GM19467 (cell line): Measurements from ENCODE around the gene MPC2.

Experiments used
- ATAC-seq: cut with Tn5 transposase; IDR thresholded peaks from one replicate; pipeline ENCODE4 v1.9.1; 2021; ENCODE audit warnings: mild to moderate bottlenecking, moderate library complexity; ENCODE audit not compliant: unreplicated experiment

Gene MPC2

DNA sequence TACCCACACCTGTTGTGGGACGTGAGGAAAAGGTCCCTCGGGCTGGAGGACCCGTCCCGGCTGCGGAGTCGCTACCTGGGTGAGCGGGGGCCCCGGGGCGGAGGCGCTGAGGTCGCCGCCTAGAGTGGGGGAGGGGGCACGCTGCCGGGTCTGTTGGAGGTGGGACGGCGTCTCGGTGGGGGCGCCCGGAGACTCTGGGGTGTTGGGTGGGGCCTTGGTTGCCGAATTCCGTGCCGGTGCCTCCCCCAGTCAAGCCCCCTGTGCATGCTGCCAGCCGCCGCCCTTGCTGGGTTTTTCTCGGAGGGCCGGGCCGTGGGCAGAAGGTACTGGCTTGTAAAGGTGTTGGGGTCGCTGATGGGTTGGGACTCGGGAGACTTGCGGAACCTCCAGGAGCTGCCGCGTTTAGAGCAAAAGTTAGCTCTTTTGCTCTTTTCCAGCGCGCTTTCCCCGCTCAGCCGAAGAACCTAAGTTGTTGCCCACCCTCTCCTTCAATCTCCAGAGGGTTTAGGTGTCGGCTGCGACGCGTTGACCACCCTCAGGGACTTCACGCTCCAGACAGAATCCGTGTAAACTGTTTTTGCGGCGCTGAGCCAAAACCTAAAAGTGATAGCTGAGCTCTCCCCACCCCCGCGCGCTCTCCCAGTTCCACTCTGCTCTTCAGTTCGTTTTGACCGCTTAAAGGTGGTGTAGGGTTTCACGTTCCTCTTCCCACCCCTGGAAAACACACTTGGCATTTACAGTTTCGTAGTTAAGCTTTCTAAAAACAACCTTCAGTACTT lies at the start of gene MPC2:
Gene MPC2 (minus strand): TSS at position 143 of the 779 bp plus-strand sequence. CDS start 1,231 bp downstream, outside the sequence.
- ATAC-seq = peak; percentile 8

DNA sequence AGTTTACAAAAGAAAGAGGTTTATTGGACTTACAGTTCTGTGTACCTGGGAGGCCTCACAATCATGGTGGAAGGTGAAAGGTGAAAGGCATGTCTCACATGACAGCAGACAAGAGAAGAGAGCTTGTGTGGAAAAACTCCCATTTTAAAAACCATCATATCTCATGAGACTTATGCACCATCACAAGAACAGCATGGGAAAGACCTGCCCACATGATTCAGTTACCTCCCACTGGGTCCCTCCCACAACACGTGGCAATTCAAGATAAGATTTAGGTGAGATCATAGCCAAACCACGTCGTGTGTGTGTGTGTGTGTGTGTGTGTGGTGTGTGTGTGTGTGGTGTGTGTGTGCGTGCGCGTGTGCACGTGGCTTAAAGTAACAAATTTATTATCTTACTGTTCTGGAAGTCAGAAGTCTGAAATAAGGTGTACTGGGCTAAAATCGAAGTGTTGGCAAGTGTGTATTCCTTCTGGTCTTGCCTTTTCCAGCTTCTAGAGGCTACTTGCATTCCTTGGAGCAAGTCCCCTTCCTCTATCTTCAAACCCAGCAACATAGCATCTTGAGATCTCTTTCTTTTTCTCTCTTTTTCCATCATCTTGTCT lies 48.1 kb upstream of the MPC2 start:
- ATAC-seq = no peak

DNA sequence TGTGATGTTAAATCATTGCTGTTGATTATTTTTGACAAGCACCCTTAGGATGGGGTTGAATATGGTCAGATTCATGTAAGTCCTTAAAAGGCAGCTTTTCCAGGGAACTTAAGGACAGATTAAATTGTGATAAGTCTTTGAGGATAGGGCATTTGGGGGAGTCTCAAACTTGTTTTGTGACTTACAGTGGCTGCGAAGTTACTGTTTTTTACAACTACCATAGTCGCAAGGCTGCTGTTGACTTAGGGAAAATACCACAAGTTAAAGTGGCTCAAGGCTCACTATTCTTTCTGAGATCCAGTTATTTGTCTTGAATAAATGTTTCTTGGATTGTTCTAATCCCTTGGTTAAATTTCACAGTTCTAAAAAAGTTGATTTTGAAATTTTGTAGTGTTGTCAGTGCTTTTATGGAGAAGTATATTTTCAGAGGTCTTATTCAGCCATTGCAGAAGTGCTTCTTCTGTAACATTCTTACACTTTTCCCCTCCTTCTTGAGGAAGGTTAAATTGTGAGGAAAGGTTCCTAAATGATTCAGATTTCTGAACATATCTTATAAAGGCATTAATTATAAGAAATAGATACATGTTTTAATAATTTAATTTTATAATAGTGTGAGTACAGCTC lies 47.0 kb upstream of the MPC2 start:
- ATAC-seq = no peak

- no peak for ATAC-seq
Measured at GRCh38 chr1:167981933-167982332, 45.1 kb upstream of the MPC2 start.

DNA sequence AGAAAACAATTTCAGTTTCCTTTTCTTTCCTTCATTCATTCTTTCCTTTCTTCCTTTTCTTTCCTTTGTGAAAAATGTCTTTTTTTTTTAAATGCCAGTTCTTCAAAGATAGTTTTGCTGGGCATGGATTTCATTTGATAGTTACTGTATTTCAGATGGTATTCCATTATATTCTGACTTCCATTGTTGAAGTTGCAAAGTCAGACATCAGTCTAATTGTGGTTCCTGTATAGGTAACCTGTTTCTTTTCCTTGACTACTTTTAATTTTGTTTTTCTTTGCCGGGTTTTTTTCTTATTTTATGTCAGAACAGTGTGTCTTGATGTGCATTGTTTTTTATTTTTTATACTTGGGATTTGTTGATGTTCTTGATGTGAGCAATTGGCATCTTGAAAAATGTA lies 40.4 kb upstream of the MPC2 start:
- ATAC-seq = no peak

GRCh38 chr1:167974698-167975097 lies 37.8 kb upstream of the MPC2 start:
- no peak for ATAC-seq

GRCh38 chr1:167973832-167974231 lies 37.0 kb upstream of the MPC2 start:
- no peak for ATAC-seq

- ATAC-seq = no peak
Measured at GRCh38 chr1:167968569-167968968, 31.7 kb upstream of the MPC2 start.

DNA sequence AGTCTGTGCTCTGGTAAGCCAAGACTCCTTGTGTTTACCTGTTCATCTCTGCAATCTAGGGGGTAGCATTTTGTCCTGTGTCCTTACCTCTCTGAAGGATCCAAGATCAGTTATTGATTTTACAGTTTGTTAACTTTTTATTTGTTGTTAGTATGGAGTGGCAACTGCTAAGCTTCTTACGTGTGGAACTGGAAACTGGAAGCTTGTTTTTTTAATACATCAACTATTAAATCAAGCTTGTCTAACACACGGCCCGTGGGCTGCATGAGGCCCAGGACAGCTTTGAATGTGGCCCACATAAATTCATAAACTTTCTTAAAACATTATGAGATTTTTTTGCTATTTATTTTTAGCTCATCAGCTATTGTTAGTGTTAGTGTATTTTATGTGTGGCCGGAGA lies 29.2 kb upstream of the MPC2 start:
- ATAC-seq = no peak

DNA sequence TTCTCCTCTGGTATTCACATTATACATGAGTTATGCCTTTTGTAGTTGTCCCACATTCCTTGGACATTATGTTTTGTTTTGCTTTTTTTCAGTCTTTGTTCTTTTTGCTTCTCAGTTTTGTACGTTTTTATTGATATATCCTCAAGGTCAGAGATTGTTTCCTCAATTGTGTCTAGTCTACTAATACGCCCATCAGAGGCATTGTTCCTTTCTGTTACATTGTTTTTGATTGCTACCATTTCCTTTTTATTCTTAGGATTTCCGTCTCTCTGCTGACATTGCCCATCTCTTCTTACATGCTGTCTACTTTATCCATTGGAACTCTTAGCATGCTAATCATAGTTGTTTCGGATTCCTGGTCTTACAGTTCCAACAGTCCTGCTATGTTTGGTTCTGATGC lies 27.8 kb upstream of the MPC2 start:
- ATAC-seq = no peak

DNA sequence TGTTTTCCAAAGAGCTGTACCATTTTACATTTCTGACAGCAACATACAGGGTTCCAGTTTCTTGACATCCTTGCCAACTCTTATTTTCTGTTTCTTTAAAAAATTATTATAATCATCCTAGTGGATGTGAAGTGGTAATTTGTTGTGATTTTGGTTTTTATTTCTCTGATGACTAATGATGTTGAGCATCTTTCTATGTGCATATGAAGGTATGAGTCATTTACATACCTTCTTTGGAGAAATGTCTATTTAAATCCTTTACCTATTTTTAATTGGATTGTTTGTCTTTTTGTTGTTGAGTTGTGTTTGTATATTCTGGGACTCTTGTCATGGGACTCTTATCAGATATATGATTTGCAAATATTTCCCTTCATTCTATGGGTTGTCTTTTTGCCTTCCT lies 20.8 kb upstream of the MPC2 start:
- ATAC-seq = no peak

- no peak for ATAC-seq
Measured at GRCh38 chr1:167955915-167956314, 19.0 kb upstream of the MPC2 start.

DNA sequence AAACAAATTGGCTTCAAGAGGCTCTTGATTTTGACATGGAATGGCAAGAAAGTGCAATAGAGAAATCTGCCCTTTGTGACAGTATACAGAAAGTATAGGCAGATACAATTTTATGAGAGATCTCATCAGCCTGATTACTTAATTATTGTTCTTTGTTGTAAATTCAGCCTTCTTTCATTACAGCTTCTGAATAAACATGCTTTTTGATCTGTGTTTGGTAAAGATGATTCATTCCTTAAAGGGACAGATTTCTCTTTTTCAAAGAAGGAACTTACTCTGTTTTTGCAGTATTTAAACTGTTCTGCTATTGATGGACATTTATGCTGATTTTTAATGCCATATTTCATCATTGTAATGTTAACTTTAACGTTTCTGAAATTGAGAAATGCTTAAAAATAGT lies 13.7 kb upstream of the MPC2 start:
- no peak for ATAC-seq

- ATAC-seq = no peak
Measured at GRCh38 chr1:167949785-167950184, 12.9 kb upstream of the MPC2 start.

DNA sequence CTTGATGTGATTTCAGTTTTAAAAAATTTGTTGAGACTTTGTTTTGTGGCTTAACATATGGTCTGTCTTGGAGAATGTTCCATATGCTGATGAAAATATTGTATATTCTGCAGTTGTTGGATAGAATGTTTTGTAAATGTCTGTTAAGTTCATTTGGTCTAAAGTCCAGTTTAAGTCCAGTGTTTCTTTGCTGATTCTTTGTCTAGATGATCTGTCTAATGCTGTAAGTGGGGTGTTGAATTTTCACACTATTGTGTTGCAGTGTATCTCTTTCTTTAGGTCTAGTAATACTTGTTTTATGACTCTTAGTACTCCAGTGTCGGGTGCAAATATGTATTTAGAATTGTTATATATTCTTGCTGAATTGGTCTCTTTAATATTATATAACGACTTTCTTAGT lies 10.9 kb upstream of the MPC2 start:
- no peak for ATAC-seq

DNA sequence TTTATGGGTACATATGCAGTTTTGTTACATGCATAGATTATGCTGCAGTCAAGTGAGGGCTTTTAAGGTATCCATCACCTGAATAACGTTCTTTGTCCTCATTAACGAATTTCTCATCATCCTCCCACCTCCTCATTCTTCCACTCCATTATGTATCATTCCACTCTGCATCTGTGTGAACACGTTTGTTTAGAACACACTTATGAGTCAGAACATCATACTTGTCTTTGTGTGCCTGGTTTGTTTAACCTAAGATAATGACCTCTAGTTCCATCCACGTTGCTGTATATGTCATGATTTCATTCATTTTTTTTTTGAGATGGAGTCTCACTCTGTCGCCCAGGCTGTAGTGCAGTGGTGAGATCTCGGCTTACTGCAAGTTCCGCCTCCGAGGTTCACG lies 6.7 kb upstream of the MPC2 start:
- ATAC-seq = no peak

GRCh38 chr1:167940264-167940663 lies 3.4 kb upstream of the MPC2 start:
- ATAC-seq = no peak

DNA sequence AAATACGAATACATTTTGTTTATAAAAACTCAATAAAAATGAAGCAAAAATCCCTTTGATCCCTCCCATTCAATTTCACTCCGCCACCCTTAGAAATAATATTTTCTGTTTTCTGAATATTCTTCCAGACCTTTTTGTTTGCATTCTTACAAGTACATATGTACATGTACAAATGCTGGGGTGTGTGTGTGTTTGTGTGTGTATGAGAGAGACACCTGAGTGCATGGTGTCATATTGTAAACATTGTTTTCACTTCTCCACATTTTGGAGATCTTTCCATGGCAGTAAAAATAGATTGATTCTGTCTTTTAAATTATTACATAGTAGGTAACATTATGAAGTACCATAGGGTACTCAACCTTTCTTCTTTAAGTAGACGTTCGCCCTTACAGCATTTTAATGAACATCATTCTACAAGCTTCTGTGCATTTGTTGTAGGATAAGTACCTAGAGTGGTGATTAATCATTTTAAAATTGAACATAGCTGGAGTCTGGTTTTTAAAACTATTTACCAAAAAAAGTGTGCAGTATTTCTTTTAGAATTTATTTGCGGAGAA lies 1.3 kb upstream of the MPC2 start:
- ATAC-seq = no peak

- no peak for ATAC-seq
Measured at GRCh38 chr1:167937709-167938010, 788 bp upstream of the MPC2 start.

DNA sequence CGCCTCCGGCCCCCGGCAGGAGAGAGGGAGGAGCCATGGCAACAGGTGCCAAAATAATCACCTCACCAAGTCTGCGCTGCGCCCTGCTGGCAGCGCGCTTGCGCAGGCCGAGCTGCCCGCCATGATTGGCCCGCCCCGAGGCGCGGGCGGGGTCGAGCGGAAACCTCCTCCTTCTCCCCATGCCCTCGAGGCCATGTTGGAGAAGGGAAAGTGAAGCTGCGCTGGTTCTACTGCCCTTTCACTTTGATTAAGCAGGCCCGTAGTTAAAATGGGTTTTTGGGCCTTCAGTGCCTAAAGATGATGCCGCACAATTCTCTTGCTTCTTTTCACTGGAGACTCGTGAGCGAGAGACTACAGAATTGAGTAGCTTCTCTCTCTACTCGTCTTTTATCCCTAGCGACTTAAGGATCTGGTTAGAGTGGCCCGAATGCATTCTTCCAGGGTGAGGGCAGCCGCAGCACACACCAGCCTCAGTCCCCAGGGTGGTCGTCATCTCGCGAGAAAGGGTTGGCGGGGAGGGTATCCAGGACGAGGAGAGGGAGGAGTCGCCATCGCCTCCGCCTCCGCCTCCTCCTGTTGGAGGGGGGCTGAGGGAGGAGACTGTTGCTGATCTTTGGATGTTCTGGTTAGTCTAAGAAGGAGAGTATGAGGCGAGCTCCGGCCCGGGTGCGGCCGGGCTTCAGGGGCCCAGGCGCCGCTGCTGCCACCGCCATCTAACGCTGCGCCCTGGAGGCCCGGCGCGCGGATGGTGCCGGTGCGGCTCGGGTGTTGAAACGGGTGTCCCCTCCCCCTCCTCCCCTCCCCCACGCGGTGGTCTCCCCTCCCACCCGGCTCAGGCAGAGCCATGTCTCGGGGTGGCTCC lies 573 bp downstream of the MPC2 start, which contains the start of gene DCAF6:
Gene DCAF6 (plus strand): TSS at position 616 of the 862 bp plus-strand sequence. CDS start 229 bp downstream, at position 845.
- peak; percentile 76 for ATAC-seq
